OCI-LY1 (cell line): ENCODE measurements around the gene OXT.

ENCODE experiments used
- CTCF ChIP-seq: fragments of 200-600 bp; sonication (generic), shearing (Covaris generic); IDR thresholded peaks from 2 replicates; pipeline ENCODE4 v1.5.1; 2017; ENCODE audit warnings: mild to moderate bottlenecking, antibody characterized with exemption, low read length, moderate library complexity, mixed read lengths
- EZH2 ChIP-seq: fragments of 200-600 bp; sonication (generic), shearing (Covaris generic); IDR thresholded peaks from 2 replicates; pipeline ENCODE4 v1.8.0; 2017; ENCODE audit warnings: borderline replicate concordance, mixed run types, mild to moderate bottlenecking, antibody characterized with exemption, low read length, moderate library complexity, mixed read lengths

DNA sequence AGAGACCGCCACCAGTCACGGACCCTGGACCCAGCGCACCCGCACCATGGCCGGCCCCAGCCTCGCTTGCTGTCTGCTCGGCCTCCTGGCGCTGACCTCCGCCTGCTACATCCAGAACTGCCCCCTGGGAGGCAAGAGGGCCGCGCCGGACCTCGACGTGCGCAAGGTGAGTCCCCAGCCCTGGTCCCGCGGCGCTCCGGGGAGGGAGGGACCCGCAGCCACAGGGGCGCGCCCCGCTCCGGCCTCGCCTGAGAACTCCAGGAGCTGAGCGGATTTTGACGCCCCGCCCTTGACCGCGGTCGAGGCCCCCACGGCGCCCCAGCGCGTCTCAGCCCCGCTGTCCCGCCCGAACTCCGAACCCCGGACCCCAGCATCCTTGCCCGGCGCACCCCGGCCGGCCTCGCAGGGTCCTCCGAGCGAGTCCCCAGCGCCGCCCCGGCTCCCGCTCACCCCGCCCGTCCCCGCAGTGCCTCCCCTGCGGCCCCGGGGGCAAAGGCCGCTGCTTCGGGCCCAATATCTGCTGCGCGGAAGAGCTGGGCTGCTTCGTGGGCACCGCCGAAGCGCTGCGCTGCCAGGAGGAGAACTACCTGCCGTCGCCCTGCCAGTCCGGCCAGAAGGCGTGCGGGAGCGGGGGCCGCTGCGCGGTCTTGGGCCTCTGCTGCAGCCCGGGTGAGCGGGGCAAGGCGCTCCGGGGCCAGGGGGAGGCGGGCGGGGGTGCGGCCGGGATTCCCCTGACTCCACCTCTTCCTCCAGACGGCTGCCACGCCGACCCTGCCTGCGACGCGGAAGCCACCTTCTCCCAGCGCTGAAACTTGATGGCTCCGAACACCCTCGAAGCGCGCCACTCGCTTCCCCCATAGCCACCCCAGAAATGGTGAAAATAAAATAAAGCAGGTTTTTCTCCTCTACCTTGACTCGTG is at the start of gene OXT:
- TF ChIP-seq CTCF (no peak), EZH2 (no peak)
